GM12878 (cell line): ENCODE data around the gene ZNF410. TPM values are rescaled to one million over a fixed set of nuclear protein-coding genes. Genes with fewer than 3 reads are reported as not detected.

Source experiments
- ATAC-seq: fragments of 200-7000 bp; cut with Tn5 transposase; 3 replicates; pipeline ENCODE4 v1.9.1; 2020; ENCODE audit warnings: mild to moderate bottlenecking, moderate library complexity
- BruUV-seq: library from RNA; stranded (reverse); fragments of 400-500 nt; replicated peaks from 2 replicates; lab custom pipeline; 2021; lab: Mats Ljungman, UMichigan
- CTCF ChIA-PET: fragments of 300-600 bp; sonication (Branson Sonifier 250); formaldehyde crosslinking; extraction: SDS; loops from one replicate; lab custom pipeline; 2021; ENCODE audit warnings: inconsistent platforms; lab: Yijun Ruan, JAX
- POLR2A ChIA-PET: fragments of 350-600 bp; formaldehyde crosslinking; extraction: SDS; loops from one replicate; lab custom pipeline; 2021; ENCODE audit warnings: inconsistent platforms; lab: Charles Lee
- RAD21 ChIA-PET: fragments of 300-600 bp; sonication (Branson Sonifier 250); formaldehyde crosslinking; loops from one replicate; lab custom pipeline; 2023; ENCODE audit warnings: antibody characterized with exemption; ENCODE audit not compliant: unreplicated experiment; lab: Charles Lee
- SMC1A ChIA-PET: fragments of 300-600 bp; sonication (Branson Sonifier 250); formaldehyde crosslinking; loops from one replicate; lab custom pipeline; 2023; ENCODE audit not compliant: unreplicated experiment, uncharacterized antibody; lab: Charles Lee
- DNase-seq: peaks from one replicate; pipeline ENCODE4 v3.0.0-alpha.2; 2011; ENCODE audit warnings: low read depth, low spot score
- FAIRE-seq: peaks from 3 replicates; lab custom pipeline; 2011; peaks lifted over from hg19 to GRCh38; lab: Jason Lieb, UNC
- H2AFZ ChIP-seq: 2 replicates; pipeline ENCODE4 v1.6.0; 2011; ENCODE audit warnings: low read depth, low read length, control low read depth; ENCODE audit not compliant: control insufficient read depth
- H3K27ac ChIP-seq: 2 replicates; pipeline ENCODE4 v1.5.1; 2011; ENCODE audit warnings: control low read depth; ENCODE audit not compliant: control insufficient read depth, insufficient read depth
- H3K27me3 ChIP-seq, 2 experiments: replicated peaks in 1 of 2; 2 replicates each; pipeline versions ENCODE4 v1.6.0 to v1.6.1; 2011; ENCODE audit warnings: low read length in 1 of 2; ENCODE audit not compliant: control insufficient read depth in 2 of 2, insufficient read depth in 2 of 2
- H3K36me3 ChIP-seq, 2 experiments: 2 replicates each; pipeline ENCODE4 v1.5.1; 2011; ENCODE audit warnings: low read length in 1 of 2; ENCODE audit not compliant: control insufficient read depth in 2 of 2, insufficient read depth in 2 of 2
- H3K4me1 ChIP-seq: 2 replicates; pipeline ENCODE4 v1.6.1; 2011; ENCODE audit warnings: mild to moderate bottlenecking, low read length, moderate library complexity, mixed read lengths; ENCODE audit not compliant: control insufficient read depth, insufficient read depth
- H3K4me2 ChIP-seq: 2 replicates; pipeline ENCODE4 v1.6.0; 2011; ENCODE audit warnings: control low read depth; ENCODE audit not compliant: control insufficient read depth, insufficient read depth
- H3K4me3 ChIP-seq: fragments of 200-600 bp; sonication (generic); 2 replicates; pipeline ENCODE4 v1.5.1; 2016
- H3K79me2 ChIP-seq: 2 replicates; pipeline ENCODE4 v1.6.0; 2011; ENCODE audit warnings: low read length; ENCODE audit not compliant: control insufficient read depth, insufficient read depth
- H3K9ac ChIP-seq: 2 replicates; pipeline ENCODE4 v1.8.0; 2011; ENCODE audit warnings: low read length, control low read depth, mixed read lengths; ENCODE audit not compliant: control insufficient read depth, insufficient read depth
- H3K9me3 ChIP-seq: replicated peaks from 3 replicates; pipeline ENCODE4 v1.5.1; 2011; ENCODE audit warnings: mild to moderate bottlenecking, low read length; ENCODE audit not compliant: control insufficient read depth, insufficient read depth
- H4K20me1 ChIP-seq: 2 replicates; pipeline ENCODE4 v1.6.0; 2011; ENCODE audit not compliant: control insufficient read depth, insufficient read depth
- BHLHE40 ChIP-seq, 2 experiments: fragments of 450-650 bp in 1 of 2; IDR thresholded peaks; 2 replicates each; pipeline ENCODE4 v1.6.1; 2011 to 2017; ENCODE audit warnings: low read depth in 2 of 2, borderline replicate concordance in 1 of 2, improper control_type of control experiment in 1 of 2, low read length in 1 of 2, mild to moderate bottlenecking in 1 of 2
- CUX1 ChIP-seq: IDR thresholded peaks from 2 replicates; pipeline ENCODE4 v1.6.1; 2012; ENCODE audit warnings: improper control_type of control experiment, low read depth, low read length; ENCODE audit not compliant: insufficient replicate concordance
- E2F4 ChIP-seq: IDR thresholded peaks from 2 replicates; pipeline ENCODE4 v1.6.1; 2012; ENCODE audit warnings: low read depth, low read length, improper control_type of control experiment
- HDAC2 ChIP-seq: fragments of 200-600 bp; sonication (generic); IDR thresholded peaks from 2 replicates; pipeline ENCODE4 v1.6.1; 2017
- MTA3 ChIP-seq: IDR thresholded peaks from 2 replicates; pipeline ENCODE4 v1.6.1; 2012; ENCODE audit warnings: low read length, inconsistent platforms, borderline replicate concordance
- STAT3 ChIP-seq: IDR thresholded peaks from 2 replicates; pipeline ENCODE4 v1.6.1; 2011; ENCODE audit warnings: low read depth, low read length, improper control_type of control experiment
- YY1 ChIP-seq: IDR thresholded peaks from 2 replicates; pipeline ENCODE4 v1.6.1; 2011; ENCODE audit warnings: low read depth, mild to moderate bottlenecking, low read length
- WGBS: methylation state at CpG from one replicate; pipeline ENCODE4 v1.1.6; 2016; ENCODE audit warnings: low lambda C conversion rate; ENCODE audit not compliant: insufficient replicate concordance, insufficient coverage; ENCODE audit errors: missing lambda C conversion rate; 5-methylcytosine and 5-hydroxymethylcytosine counted together
- in situ Hi-C: fragments of 300-500 bp; cut with MboI; formaldehyde crosslinking; loops from 9 replicates; pipeline ENCODE4 v1.14.3; 2018; ENCODE audit warnings: mixed read lengths
- intact Hi-C: fragments of 100-400 bp; cut with micrococcal nuclease; formaldehyde crosslinking; loops from one replicate; pipeline ENCODE4 v1.14.2; 2022; ENCODE audit not compliant: unreplicated experiment
- polyA plus RNA-seq, 11 experiments: library from polyadenylated mRNA; depleted of rRNA in 4 of 11; unstranded in 6 of 11; stranded (reverse) in 5 of 11; fragments of >200 nt; fragmentation: Nextera tagmentation in 4 of 11; fragmentation: Illumina TruSeq in 1 of 11; extraction: Ambion mirVana in 4 of 11; extraction: Trizol in 1 of 11; gene quantifications; 1 replicate in 1 of 11; 2 replicates in 10 of 11; pipeline versions ENCODE4 v1.2.1 to v1.2.3, GENCODE V29; 2011 to 2016; ENCODE audit warnings: inconsistent platforms in 2 of 11, missing spikeins in 2 of 11, low read depth in 1 of 11
- total RNA-seq, 4 experiments: library from RNA; depleted of rRNA in 3 of 4; stranded (reverse); fragments of >200 nt in 3 of 4; fragmentation: Illumina TruSeq in 1 of 4; extraction: Trizol in 1 of 4; gene quantifications; 2 replicates each; pipeline versions ENCODE4 v1.2.1 to v1.2.3, GENCODE V29; 2013 to 2021

Gene ZNF410
- total and polyA plus RNA-seq, 10 of the 15 experiments (the other 5 are each of a cell fraction or from before 2014, with no cell fraction given): 31.2 to 56.6 (median 47.7) TPM

GRCh38 chr14:73965216-73965615 lies 78.6 kb downstream of the ZNF410 start (continued):
- TF ChIP-seq CUX1 (no peak), YY1 (no peak)

GRCh38 chr14:73968885-73969284 lies 82.2 kb downstream of the ZNF410 start:
- Histone ChIP-seq H3K9ac (no peak overlapping the region), H3K27ac (no peak overlapping the region), H3K27me3 (no peaks in the 10 kb centered on the region), H4K20me1 (no peaks in the 10 kb centered on the region; the same call in 1 of the 2 replicates), H3K9me3 (no peaks in the 10 kb centered on the region), H3K79me2 (no peaks in the 10 kb centered on the region), H3K4me3 (no peak overlapping the region), H2AFZ (no peak overlapping the region), H3K4me1 (no peaks in the 10 kb centered on the region), H3K36me3 (peaks cover 4 to 14% of the 10 kb centered on the region in 2 experiments; a peak in 3 of 4 replicates), H3K4me2 (no peak overlapping the region)
- ChIA-PET SMC1A (no interaction called here), POLR2A (interaction anchor here (1.1 kb wide), 1 partner anchor 35 kb away, joined by 3 read pairs; no protein-coding TSS in a partner anchor), CTCF (interaction anchor here (0.7 to 0.9 kb wide), 2 partner anchors 11 to 237 kb away, joined by 3 to 4 read pairs; no protein-coding TSS in a partner anchor), RAD21 (no interaction called here)
- TF ChIP-seq MTA3 (no peak), E2F4 (no peak), HDAC2 (no peak), STAT3 (no peak), BHLHE40 (IDR thresholded peaks at IDR 0.05; ENCODE audit: borderline replicate concordance in 1 of 2, low read depth in 2 of 2, low read length in 1 of 2) (no peak)
- intact Hi-C loops: no loop called here
- ATAC-seq: no peak
- 52% methylated on average over 2 of the region's 2 CpGs for WGBS
- in situ Hi-C loops: no loop called here
- BruUV-seq: no TSS peak
- no peak for DNase-seq
- FAIRE-seq: no peak
